Testis (tissue), 2 donors: ENCODE results near the gene MINDY4.

Experiments used
- CTCF ChIP-seq, 3 experiments: fragments of 450-650 bp in 2 of 3; fragments of 200-600 bp in 1 of 3; sonication (generic) in 1 of 3; IDR thresholded peaks; one replicate each; pipeline ENCODE4 v1.5.1; 2016 to 2019; ENCODE audit warnings: antibody characterized with exemption in 3 of 3, mild to moderate bottlenecking in 2 of 3, moderate library complexity in 1 of 3
- POLR2A ChIP-seq: fragments of 450-650 bp; IDR thresholded peaks from one replicate; pipeline ENCODE4 v1.6.1; 2017; ENCODE audit warnings: antibody characterized with exemption, mild to moderate bottlenecking, moderate library complexity

DNA sequence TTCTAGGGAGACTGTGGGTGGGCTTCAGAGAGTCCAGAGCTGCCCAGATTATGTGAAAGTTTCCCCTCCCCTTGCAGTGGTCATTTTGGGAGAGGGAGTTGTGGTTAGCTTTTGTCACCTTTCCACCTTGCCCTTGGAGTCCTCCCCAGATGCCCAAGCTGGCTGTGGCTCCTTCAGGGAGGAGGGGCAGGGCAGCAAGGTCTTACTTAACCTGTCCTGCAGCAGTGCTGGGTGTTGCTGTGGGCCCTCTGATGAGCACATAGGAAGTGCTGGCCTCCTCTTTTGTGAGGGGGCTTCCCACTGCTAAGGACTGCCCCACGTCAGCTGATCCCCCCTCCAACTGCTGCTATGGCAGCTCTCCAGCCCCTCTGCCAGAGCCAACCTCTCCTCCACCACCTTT is 122.8 kb downstream of the MINDY4 start:
- TF ChIP-seq CTCF (IDR thresholded peaks at IDR 0.05): no peak
- TF ChIP-seq POLR2A: no peak
